ENCODE results near the gene CCDC122.

The CCDC122 gene

GRCh38 chr13:43879755-43880181 lies 228 bp upstream of the CCDC122 start, which contains the start of gene LACC1:
Gene LACC1, plus strand, starts transcription at chr13:43879904. Its CDS starts 1,082 bp downstream, at chr13:43880986.
- TF ChIP-seq CTCF (IDR thresholded peaks at IDR 0.05; ENCODE audit: control extremely low read depth, extremely low read depth, low read depth, missing control alignments) = no peak
- ChIA-PET POLR2A (no interaction called here), CTCF (interaction anchor here (0.7 kb wide), 1 partner anchor 11 kb away, joined by 3 read pairs; no protein-coding TSS in a partner anchor)
- DNase-seq (ENCODE audit: extremely low spot score) = peak; percentile 55

GRCh38 chr13:43877766-43878165 lies 1.8 kb downstream of the CCDC122 start:
- DNase-seq (ENCODE audit: extremely low spot score) = no peak
- ChIA-PET POLR2A (no interaction called here), CTCF (interaction anchor here (1.1 kb wide), 2 partner anchors 18 to 74 kb away, joined by 3 read pairs; no protein-coding TSS in a partner anchor)
- no peak for TF ChIP-seq CTCF (IDR thresholded peaks at IDR 0.05; ENCODE audit: control extremely low read depth, extremely low read depth, low read depth, missing control alignments)

- TF ChIP-seq CTCF (IDR thresholded peaks at IDR 0.05; ENCODE audit: control extremely low read depth, extremely low read depth, low read depth, missing control alignments) = no peak
- ChIA-PET CTCF (interaction anchor here (1.1 kb wide), 2 partner anchors 18 to 73 kb away, joined by 3 read pairs; no protein-coding TSS in a partner anchor), POLR2A (no interaction called here)
- DNase-seq (ENCODE audit: extremely low spot score) = no peak
Measured at GRCh38 chr13:43877326-43877725, 2.2 kb downstream of the CCDC122 start.

- ChIA-PET CTCF (interaction anchor here (1.1 kb wide), 1 partner anchor 72 kb away, joined by 3 read pairs; no protein-coding TSS in a partner anchor), POLR2A (no interaction called here)
- TF ChIP-seq CTCF (IDR thresholded peaks at IDR 0.05; ENCODE audit: control extremely low read depth, extremely low read depth, low read depth, missing control alignments) = no peak
- no peak for DNase-seq (ENCODE audit: extremely low spot score)
Measured at GRCh38 chr13:43876366-43876765, 3.2 kb downstream of the CCDC122 start.

GRCh38 chr13:43874504-43875092 lies 4.9 kb downstream of the CCDC122 start:
- CTCF ChIA-PET = interaction anchor here (1.0 kb wide), 2 partner anchors 12 to 13 kb away, joined by 3 read pairs; no protein-coding TSS in a partner anchor
- POLR2A ChIA-PET = no interaction called here
- peak; percentile 17 for DNase-seq (ENCODE audit: extremely low spot score)
- TF ChIP-seq CTCF (IDR thresholded peaks at IDR 0.05; ENCODE audit: control extremely low read depth, extremely low read depth, low read depth, missing control alignments) = peak; percentile 47

GRCh38 chr13:43872181-43872580 lies 7.4 kb downstream of the CCDC122 start:
- no peak for DNase-seq (ENCODE audit: extremely low spot score)
- no peak for TF ChIP-seq CTCF (IDR thresholded peaks at IDR 0.05; ENCODE audit: control extremely low read depth, extremely low read depth, low read depth, missing control alignments)
- POLR2A ChIA-PET = no interaction called here
- CTCF ChIA-PET = interaction anchor here (1.4 kb wide), 1 partner anchor 32 kb away, joined by 3 read pairs; no protein-coding TSS in a partner anchor

Data from GM10248 (cell line).